Measurements from ENCODE around the gene TMEM161A.

TMEM161A gene

DNA sequence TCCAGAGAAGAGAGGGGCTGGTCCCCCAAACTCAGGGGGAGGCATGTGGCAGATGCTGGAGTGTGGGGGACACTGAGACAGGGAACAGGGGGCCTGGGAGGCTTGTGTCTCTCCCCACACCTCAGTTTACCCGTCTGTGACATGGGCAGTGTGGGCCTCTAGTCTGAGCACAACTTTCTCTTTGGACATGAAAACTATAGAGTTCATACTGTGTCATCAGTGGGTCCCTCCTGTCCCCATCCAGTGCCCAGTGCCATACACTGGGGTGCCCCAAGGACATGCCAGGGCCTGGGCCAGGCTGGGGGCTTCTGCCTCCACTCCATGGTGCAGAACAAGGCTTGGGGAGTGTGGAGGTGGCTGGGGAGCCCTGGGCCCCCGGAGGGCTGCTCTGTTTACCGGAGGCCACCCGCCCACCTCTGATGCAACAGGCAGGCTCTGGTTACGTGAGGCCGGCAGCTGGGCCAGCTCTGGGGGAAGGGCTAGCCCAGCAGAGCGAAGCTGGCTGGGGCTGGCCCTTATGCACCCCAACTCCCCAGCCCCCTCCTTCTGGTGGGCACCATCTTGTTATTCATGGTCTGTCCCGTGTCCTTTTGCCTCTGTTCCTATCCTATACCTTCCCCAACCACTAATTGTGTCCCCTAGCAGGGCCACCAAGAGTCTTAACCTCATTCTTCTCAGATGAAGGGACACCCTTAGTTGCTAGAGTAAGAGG, 33.7 kb upstream of the TMEM161A start:
- no peak for DNase-seq (ENCODE audit: extremely low read depth, low read depth)
- TF ChIP-seq, protein P1, sequence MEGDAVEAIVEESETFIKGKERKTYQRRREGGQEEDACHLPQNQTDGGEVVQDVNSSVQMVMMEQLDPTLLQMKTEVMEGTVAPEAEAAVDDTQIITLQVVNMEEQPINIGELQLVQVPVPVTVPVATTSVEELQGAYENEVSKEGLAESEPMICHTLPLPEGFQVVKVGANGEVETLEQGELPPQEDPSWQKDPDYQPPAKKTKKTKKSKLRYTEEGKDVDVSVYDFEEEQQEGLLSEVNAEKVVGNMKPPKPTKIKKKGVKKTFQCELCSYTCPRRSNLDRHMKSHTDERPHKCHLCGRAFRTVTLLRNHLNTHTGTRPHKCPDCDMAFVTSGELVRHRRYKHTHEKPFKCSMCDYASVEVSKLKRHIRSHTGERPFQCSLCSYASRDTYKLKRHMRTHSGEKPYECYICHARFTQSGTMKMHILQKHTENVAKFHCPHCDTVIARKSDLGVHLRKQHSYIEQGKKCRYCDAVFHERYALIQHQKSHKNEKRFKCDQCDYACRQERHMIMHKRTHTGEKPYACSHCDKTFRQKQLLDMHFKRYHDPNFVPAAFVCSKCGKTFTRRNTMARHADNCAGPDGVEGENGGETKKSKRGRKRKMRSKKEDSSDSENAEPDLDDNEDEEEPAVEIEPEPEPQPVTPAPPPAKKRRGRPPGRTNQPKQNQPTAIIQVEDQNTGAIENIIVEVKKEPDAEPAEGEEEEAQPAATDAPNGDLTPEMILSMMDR (IDR thresholded peaks at IDR 0.05; ENCODE audit: low read depth, low read length, missing control alignments): no peak
- no peak overlapping the region for H3K4me3 ChIP-seq (replicated peaks; ENCODE audit: low read depth, low read length)

DNA sequence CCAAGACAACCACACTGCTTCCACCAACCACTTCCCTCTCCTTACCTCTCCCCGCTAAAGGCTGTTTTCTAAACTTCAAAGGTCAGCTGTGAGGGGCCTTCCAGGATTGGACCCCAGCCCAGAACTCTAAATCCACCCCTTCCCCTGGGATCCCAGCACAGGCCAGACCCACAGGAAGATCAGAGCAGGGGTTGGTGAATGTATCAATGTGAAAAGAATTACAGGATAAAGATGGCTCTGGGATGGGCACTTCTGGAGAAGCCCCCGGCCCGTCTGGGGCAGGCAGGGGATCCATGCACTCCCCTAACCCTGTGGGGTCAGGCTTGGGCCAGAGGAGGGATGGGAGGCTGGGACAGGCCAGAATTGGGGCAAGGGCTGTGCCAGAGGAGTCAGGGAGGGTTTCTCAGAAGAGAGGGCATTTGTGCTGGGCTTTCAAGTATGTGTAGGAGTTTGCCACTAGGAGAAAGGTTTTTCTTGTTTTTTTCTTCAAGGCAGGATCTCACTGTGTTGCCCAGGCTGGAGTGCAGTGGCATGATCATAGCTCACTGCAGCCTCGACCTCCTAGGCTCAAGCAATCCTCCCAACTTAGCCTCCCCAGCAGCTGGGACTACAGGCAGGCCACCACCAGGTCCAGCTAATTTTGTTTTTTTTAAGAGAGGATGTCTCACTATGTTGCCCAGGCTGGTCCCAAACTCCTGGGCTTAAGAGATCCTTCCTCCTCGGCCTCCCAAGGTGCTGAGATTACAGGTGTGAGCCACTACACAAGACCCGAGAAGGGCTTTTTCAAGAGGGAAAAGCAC, 32.8 kb upstream of the TMEM161A start:
- no peak overlapping the region for H3K4me3 ChIP-seq (replicated peaks; ENCODE audit: low read depth, low read length)
- TF ChIP-seq, protein P1 (IDR thresholded peaks at IDR 0.05; ENCODE audit: low read depth, low read length, missing control alignments): no peak
- no peak for DNase-seq (ENCODE audit: extremely low read depth, low read depth)

DNA sequence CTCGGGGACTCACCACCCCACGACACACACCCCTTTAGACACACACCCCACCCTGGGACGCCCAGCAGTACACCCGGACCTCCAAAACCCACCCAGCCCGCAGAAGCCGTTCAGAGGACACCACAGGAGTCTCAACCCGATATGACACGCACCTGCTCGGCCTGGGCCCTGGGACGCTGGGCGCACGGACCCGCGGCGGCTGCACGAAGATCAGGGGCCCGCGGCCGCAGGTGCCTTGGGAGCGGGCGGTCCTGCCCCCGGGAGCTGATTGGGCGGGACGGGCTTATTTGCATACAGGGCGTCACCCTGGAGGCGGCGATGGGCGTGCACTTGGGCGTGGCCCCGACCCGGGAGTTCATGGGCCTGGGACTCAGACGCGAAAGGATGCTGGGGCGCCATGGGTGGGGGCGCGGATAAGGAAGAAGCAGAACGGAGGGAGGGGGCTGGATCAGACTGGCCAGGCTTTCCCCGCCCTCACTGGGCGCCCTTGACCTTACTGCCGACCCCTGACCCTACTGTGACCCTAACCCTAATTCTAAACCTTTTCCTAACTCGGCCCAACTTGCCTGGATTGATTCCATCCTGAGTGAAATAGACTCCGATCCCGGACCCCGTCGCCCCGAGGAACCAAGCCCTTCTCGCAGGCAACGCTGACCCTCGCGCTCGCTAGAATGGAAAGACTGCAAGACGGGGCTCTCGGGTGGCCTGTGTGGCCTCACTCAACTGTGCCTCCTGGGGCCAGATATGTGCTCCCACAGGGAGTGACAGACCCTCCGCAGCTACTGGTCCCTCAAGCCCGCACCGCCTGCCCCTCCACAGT, 32.0 kb upstream of the TMEM161A start, which contains the start of gene MEF2B:
Gene MEF2B, minus strand, starts transcription at position 211 of the 820 bp plus-strand sequence. CDS start 19,528 bp downstream, outside the sequence.
- TF ChIP-seq, protein P1 (IDR thresholded peaks at IDR 0.05; ENCODE audit: low read depth, low read length, missing control alignments): no peak
- H3K4me3 ChIP-seq (replicated peaks; ENCODE audit: low read depth, low read length): no peak within 1 kb of the TSS
- no peak for DNase-seq (ENCODE audit: extremely low read depth, low read depth)

DNA sequence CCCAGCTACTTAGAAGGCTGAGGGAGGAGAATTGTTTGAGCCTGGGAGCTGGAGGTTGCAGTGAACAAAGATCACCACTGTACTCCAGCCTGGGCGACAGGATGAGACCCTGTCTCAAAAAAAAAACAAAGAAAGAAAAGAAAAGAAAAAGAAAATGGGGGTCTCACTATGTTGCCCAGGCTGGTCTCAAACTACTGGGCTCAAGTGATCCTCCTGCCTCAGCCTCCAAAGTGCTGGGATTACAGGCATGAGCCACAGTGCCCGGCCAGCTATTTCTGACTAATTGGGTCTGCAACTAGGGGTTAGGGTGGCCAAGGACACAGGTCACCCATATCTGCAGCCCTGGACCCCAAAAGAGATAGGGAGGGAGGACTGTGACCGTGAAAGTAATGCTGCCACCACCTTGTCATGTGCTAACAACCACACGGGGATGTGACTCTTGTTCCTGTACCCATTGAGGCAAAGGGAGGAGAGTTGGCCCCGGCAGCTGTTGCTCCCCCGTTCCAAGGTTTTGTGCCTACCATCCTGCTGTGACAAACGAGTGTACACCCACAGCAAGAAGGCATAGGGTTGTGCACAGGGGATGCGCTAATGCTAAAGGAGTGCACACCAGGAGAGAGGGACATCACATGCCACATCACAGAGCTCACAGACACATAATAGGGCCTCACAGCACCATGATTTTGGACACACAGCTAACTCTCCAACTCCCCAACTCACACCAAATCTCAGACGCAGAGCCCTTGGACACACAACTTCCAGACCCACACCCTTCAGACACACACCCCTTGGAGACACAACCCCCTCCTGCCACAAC, 31.2 kb upstream of the TMEM161A start:
- H3K4me3 ChIP-seq (replicated peaks; ENCODE audit: low read depth, low read length): no peak overlapping the region
- DNase-seq (ENCODE audit: extremely low read depth, low read depth): no peak
- TF ChIP-seq, protein P1 (IDR thresholded peaks at IDR 0.05; ENCODE audit: low read depth, low read length, missing control alignments): no peak

DNA sequence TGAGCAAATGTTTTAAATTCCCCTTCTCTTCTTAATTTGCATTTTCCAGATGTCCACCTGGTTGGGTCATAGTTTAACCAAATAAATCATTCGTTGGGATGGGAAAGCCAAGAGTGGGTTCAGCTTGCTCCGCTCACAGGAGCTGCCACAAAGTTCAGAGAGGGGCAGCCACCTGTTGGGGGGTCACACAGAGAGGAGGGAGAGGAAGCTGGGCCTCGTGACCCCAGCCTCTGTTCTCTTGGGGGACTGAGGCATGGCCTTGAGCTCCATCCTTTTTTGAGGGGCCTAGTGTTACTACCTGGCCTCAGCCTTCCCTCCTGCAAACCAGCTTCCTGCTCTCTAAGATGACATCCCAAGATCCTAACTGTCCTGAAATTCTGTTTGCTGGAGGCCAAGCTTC, 29.3 kb upstream of the TMEM161A start:
- H3K4me3 ChIP-seq (replicated peaks; ENCODE audit: low read depth, low read length): no peak overlapping the region
- TF ChIP-seq, protein P1 (IDR thresholded peaks at IDR 0.05; ENCODE audit: low read depth, low read length, missing control alignments): no peak
- DNase-seq (ENCODE audit: extremely low read depth, low read depth): no peak

DNA sequence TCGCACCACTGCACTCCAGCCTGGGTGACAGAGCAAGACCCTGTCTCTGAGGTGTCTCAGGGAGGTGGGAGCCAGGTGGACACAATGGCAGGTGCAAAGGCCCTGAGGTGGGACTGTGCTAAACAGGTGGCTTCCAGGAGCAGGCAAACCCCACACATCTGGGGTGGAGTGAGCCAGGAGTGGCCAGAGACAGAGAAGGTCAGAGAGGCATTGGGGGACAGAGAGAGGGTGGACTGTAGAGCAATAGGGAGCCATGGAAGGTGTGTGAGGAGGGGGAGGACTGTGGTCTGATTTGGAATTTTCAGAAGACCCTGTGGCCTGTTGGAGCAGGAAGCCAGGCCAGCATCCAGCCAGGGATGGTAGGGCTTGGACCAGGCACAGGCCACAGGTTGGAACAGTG, 27.1 kb upstream of the TMEM161A start:
- H3K4me3 ChIP-seq (replicated peaks; ENCODE audit: low read depth, low read length): no peak overlapping the region
- no peak for DNase-seq (ENCODE audit: extremely low read depth, low read depth)
- TF ChIP-seq, protein P1 (IDR thresholded peaks at IDR 0.05; ENCODE audit: low read depth, low read length, missing control alignments): no peak
